Prostate gland (tissue), 2 donors: ENCODE data around the gene TMEM161A. TPM values are rescaled to one million over a fixed set of nuclear protein-coding genes. Genes with fewer than 3 reads are reported as not detected.
"Not testable (repeated sequence)": the region's sequence is repeated elsewhere in the genome, so short reads cannot be mapped to it uniquely, and the experiment has no call there.

Experiments used
- DNase-seq: peaks from one replicate; pipeline ENCODE4 v3.0.0-alpha.2; 2019; ENCODE audit warnings: low spot score
- H3K27ac ChIP-seq, 2 donors: fragments of 200-600 bp; sonication (generic); 2 replicates each; pipeline ENCODE4 v1.5.1; 2017 to 2019
- H3K27me3 ChIP-seq: fragments of 200-600 bp; sonication (generic); replicated peaks from 2 replicates; pipeline ENCODE4 v1.5.1; 2019; ENCODE audit not compliant: insufficient read depth
- H3K36me3 ChIP-seq, 2 donors: fragments of 200-600 bp; sonication (generic); 1 replicate in 1 of 2; 2 replicates in 1 of 2; pipeline versions ENCODE4 v1.5.1 to v1.8.1; 2017 to 2019
- H3K4me1 ChIP-seq: fragments of 200-600 bp; sonication (generic); replicated peaks from 2 replicates; pipeline ENCODE4 v1.5.1; 2019
- H3K4me3 ChIP-seq, 2 donors: fragments of 200-600 bp; sonication (generic); 2 replicates each; pipeline ENCODE4 v1.5.1; 2017 to 2019
- H3K9me3 ChIP-seq: fragments of 200-600 bp; sonication (generic); 2 replicates; pipeline ENCODE4 v1.5.1; 2017
- CTCF ChIP-seq, 4 experiments: fragments of 200-600 bp in 2 of 4; fragments of 450-650 bp in 2 of 4; sonication (generic) in 2 of 4; IDR thresholded peaks; 1 replicate in 3 of 4; 2 replicates in 1 of 4; pipeline ENCODE4 v1.5.1; 2016 to 2019; ENCODE audit warnings: antibody characterized with exemption in 4 of 4, mild to moderate bottlenecking in 2 of 4, moderate library complexity in 2 of 4
- POLR2A ChIP-seq: fragments of 450-650 bp; IDR thresholded peaks from one replicate; pipeline ENCODE4 v1.6.1; 2016; ENCODE audit warnings: antibody characterized with exemption, mild to moderate bottlenecking
- POLR2AphosphoS5 ChIP-seq: sonication (generic); formaldehyde crosslinking; IDR thresholded peaks from one replicate; pipeline ENCODE4 v1.6.1; 2017; ENCODE audit warnings: antibody characterized with exemption
- WGBS: methylation state at CpG from one replicate; pipeline ENCODE4 v1.1.5; 2018; 5-methylcytosine and 5-hydroxymethylcytosine counted together
- intact Hi-C: fragments of 100-400 bp; cut with DNase I; formaldehyde crosslinking; loops from one replicate; pipeline ENCODE4 v1.14.2; 2022
- total RNA-seq, 2 donors: library from RNA; depleted of rRNA; stranded (reverse); fragments of >200 nt; gene quantifications; one replicate each; pipeline ENCODE4 v1.1.0, GENCODE V29; 2016

Gene TMEM161A
- total RNA-seq, 2 donors from 2014 or later = 24.0 to 40.9 TPM

- no peak for DNase-seq
- WGBS = 94% methylated on average over 16 of the region's 17 CpGs
- peaks cover 3 to 8% of the 10 kb centered on the region in 2 donors for H3K36me3 ChIP-seq
Observed at GRCh38 chr19:19179548-19180441, 41.5 kb upstream of the TMEM161A start.

DNA sequence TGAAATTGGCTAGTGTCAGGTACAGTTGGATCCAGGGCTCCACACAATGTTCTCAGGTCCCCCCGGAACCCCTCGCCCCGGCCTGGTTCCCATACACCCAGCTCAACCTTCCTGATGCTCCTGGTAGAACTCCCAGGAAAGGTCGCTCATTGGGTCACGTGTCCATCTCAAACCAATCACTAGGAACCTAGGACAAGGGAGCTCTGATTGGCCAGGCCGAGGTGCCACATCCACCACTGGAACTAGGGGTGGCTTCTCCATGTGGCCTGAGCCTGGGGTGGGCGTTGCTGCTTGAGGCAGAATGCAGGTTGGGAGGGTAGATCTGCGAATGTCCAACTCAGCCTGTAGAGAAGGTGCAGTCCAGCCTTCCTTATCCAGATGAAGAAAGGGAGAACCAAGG, 38.7 kb upstream of the TMEM161A start:
- H3K27me3 ChIP-seq = no peaks in the 10 kb centered on the region
- H3K27ac ChIP-seq = no peak overlapping the region
- peaks cover 0 to 5% of the 10 kb centered on the region in 2 donors for H3K36me3 ChIP-seq
- WGBS = 96% methylated on average over 8 of the region's 8 CpGs
- intact Hi-C loops = no loop called here
- no peak for TF ChIP-seq POLR2AphosphoS5
- no peak for TF ChIP-seq POLR2A
- TF ChIP-seq CTCF (IDR thresholded peaks at IDR 0.05) = no peak
- no peak overlapping the region for H3K4me3 ChIP-seq
- no peaks in the 10 kb centered on the region for H3K4me1 ChIP-seq
- no peaks in the 10 kb centered on the region for H3K9me3 ChIP-seq
- no peak for DNase-seq

More at GRCh38 chr19:19179548-19180441, 41.5 kb upstream of the TMEM161A start:
- Histone ChIP-seq H3K27me3 (no peaks in the 10 kb centered on the region), H3K4me1 (no peaks in the 10 kb centered on the region), H3K4me3 (no peak overlapping the region), H3K27ac (no peak overlapping the region), H3K9me3 (no peaks in the 10 kb centered on the region)
- no peak for TF ChIP-seq CTCF (IDR thresholded peaks at IDR 0.05)
- TF ChIP-seq POLR2A = no peak
- no peak for TF ChIP-seq POLR2AphosphoS5
- intact Hi-C loops = no loop called here

DNA sequence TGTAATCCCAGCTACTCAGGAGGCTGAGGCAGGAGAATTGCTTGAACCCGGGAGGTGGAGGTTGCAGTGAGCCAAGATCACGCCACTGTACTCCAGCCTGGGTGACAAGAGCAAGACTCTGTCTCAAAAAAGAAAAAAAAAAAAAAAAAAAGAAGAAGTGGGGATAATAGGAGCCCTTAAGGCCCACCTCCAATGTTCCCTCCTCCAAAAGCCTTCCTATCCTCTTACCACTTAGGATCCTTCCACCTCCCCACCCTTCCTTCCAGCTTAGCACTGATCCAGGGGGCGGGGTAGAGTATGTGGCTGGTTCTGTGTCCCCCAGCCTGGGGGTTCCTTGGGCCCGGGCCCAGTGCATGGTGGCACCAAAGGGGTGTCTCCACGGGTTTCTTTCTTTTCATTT, 35.0 kb upstream of the TMEM161A start:
- DNase-seq, H3K4me1 ChIP-seq, H3K4me3 ChIP-seq, H3K36me3 ChIP-seq, H3K27ac ChIP-seq, H3K27me3 ChIP-seq, H3K9me3 ChIP-seq, intact Hi-C loops: not testable (repeated sequence)
- WGBS = 93% methylated on average over 5 of the region's 5 CpGs

GRCh38 chr19:19171821-19172532, 33.7 kb upstream of the TMEM161A start:
- no peak for DNase-seq
- TF ChIP-seq CTCF (IDR thresholded peaks at IDR 0.05) = no peak
- no peak for TF ChIP-seq POLR2A
- no peak for TF ChIP-seq POLR2AphosphoS5
- Histone ChIP-seq H3K36me3 (no peaks in the 10 kb centered on the region), H3K27me3 (no peaks in the 10 kb centered on the region), H3K4me1 (no peaks in the 10 kb centered on the region), H3K4me3 (no peak overlapping the region), H3K9me3 (no peaks in the 10 kb centered on the region), H3K27ac (no peak overlapping the region)
- WGBS = 77% methylated on average over 8 of the region's 8 CpGs
- intact Hi-C loops = no loop called here

GRCh38 chr19:19170873-19171672, 32.8 kb upstream of the TMEM161A start:
- Histone ChIP-seq H3K36me3 (no peaks in the 10 kb centered on the region), H3K4me3 (no peak overlapping the region), H3K9me3 (no peaks in the 10 kb centered on the region), H3K4me1 (no peaks in the 10 kb centered on the region), H3K27ac (no peak overlapping the region), H3K27me3 (no peaks in the 10 kb centered on the region)
- no peak for TF ChIP-seq POLR2AphosphoS5
- no peak for TF ChIP-seq POLR2A
- no peak for TF ChIP-seq CTCF (IDR thresholded peaks at IDR 0.05)
- 91% methylated on average over 6 of the region's 6 CpGs for WGBS
- no peak for DNase-seq
- intact Hi-C loops = no loop called here
